B cell (primary cell): Measurements from ENCODE around the gene POMT1. TPM values are rescaled to one million over a fixed set of nuclear protein-coding genes. Genes with fewer than 3 reads are reported as not detected.

Source experiments
- ATAC-seq: fragments of 200-7000 bp; cut with Tn5 transposase; one replicate; pipeline ENCODE4 v1.10.0; 2021; ENCODE audit warnings: low read depth, mild to moderate bottlenecking, moderate number of reproducible peaks, moderate library complexity
- CTCF ChIA-PET: fragments of 350-600 bp; sonication (Branson Sonifier 250); formaldehyde crosslinking; loops from one replicate; lab custom pipeline; 2021; ENCODE audit warnings: antibody characterized with exemption, inconsistent platforms; lab: Charles Lee
- POLR2A ChIA-PET: fragments of 350-600 bp; sonication (Branson Sonifier 250); formaldehyde crosslinking; loops from one replicate; lab custom pipeline; 2021; ENCODE audit warnings: antibody characterized with exemption; lab: Charles Lee
- DNase-seq: peaks from one replicate; pipeline ENCODE4 v3.0.0; 2013
- H2AFZ ChIP-seq: 2 replicates; pipeline ENCODE4 v1.6.1; 2012; ENCODE audit warnings: mild to moderate bottlenecking, low read depth, low read length; ENCODE audit not compliant: insufficient read depth, poor library complexity, severe bottlenecking
- H3K27ac ChIP-seq, 2 donors: 1 replicate in 1 of 2; 2 replicates in 1 of 2; pipeline ENCODE4 v1.5.1; 2012 to 2013; ENCODE audit warnings: low read length in 2 of 2, mild to moderate bottlenecking in 2 of 2, moderate library complexity in 1 of 2
- H3K27me3 ChIP-seq, 4 experiments: fragments of 200-600 bp in 1 of 4; sonication (generic) in 1 of 4; replicated peaks in 1 of 4; 1 replicate in 2 of 4; 2 replicates in 2 of 4; pipeline versions ENCODE4 v1.6.1 to v1.7.0; 2013 to 2016; ENCODE audit warnings: low read length in 3 of 4, mild to moderate bottlenecking in 2 of 4, mixed read lengths in 1 of 4, moderate library complexity in 1 of 4; ENCODE audit not compliant: insufficient read depth in 4 of 4, control insufficient read depth in 3 of 4; ENCODE audit errors: control extremely low read depth in 1 of 4
- H3K36me3 ChIP-seq, 2 experiments: replicated peaks in 1 of 2; 1 replicate in 1 of 2; 2 replicates in 1 of 2; pipeline versions ENCODE4 v1.6.1 to v1.7.1; 2013; ENCODE audit warnings: low read length in 1 of 2; ENCODE audit not compliant: insufficient read depth in 2 of 2, control insufficient read depth in 1 of 2; ENCODE audit errors: control extremely low read depth in 1 of 2, extremely low read depth in 1 of 2
- H3K4me1 ChIP-seq, 2 donors: fragments of 200-600 bp in 1 of 2; sonication (generic) in 1 of 2; 1 replicate in 1 of 2; 2 replicates in 1 of 2; pipeline versions ENCODE4 v1.5.1 to v1.6.1; 2013 to 2017; ENCODE audit warnings: low read length in 2 of 2; ENCODE audit not compliant: control insufficient read depth in 2 of 2, insufficient read depth in 2 of 2
- H3K4me2 ChIP-seq: replicated peaks from 2 replicates; pipeline ENCODE3; 2012; ENCODE audit warnings: mild to moderate bottlenecking, low read depth, low read length; ENCODE audit not compliant: poor library complexity, severe bottlenecking
- H3K4me3 ChIP-seq, 5 experiments: fragments of 200-600 bp in 1 of 5; sonication (generic) in 1 of 5; 1 replicate in 3 of 5; 2 replicates in 2 of 5; pipeline versions ENCODE4 v1.5.1 to v1.7.0; 2011 to 2016; ENCODE audit warnings: low read length in 4 of 5, mild to moderate bottlenecking in 4 of 5, low read depth in 2 of 5, control low read depth in 1 of 5, moderate library complexity in 1 of 5; ENCODE audit not compliant: insufficient read depth in 1 of 5; ENCODE audit errors: control extremely low read depth in 1 of 5, extremely low read depth in 1 of 5
- H3K79me2 ChIP-seq: fragments of 200-600 bp; sonication (generic); one replicate; pipeline ENCODE4 v1.6.0; 2016; ENCODE audit warnings: low read length; ENCODE audit not compliant: control insufficient read depth, insufficient read depth
- H3K9ac ChIP-seq: fragments of 200-600 bp; sonication (generic); 2 replicates; pipeline ENCODE4 v1.6.1; 2017; ENCODE audit warnings: mild to moderate bottlenecking, low read length, moderate library complexity
- H3K9me3 ChIP-seq, 3 donors: one replicate each; pipeline versions ENCODE4 v1.6.1 to v1.7.1; 2013; ENCODE audit warnings: low read length in 2 of 3; ENCODE audit not compliant: control insufficient read depth in 2 of 3, insufficient read depth in 1 of 3; ENCODE audit errors: control extremely low read depth in 1 of 3
- H4K20me1 ChIP-seq: 2 replicates; pipeline ENCODE4 v1.6.0; 2012; ENCODE audit warnings: mild to moderate bottlenecking, low read length; ENCODE audit not compliant: insufficient read depth, control insufficient read depth, poor library complexity, severe bottlenecking
- H3K27ac Mint-ChIP-seq: one replicate; pipeline ENCODE4 v1.8.0; 2021; ENCODE audit warnings: mixed read lengths
- H3K27me3 Mint-ChIP-seq: one replicate; pipeline ENCODE4 v1.8.0; 2021; ENCODE audit warnings: mixed read lengths
- H3K4me1 Mint-ChIP-seq: one replicate; pipeline ENCODE4 v1.8.0; 2021; ENCODE audit warnings: mixed read lengths
- H3K4me3 Mint-ChIP-seq: one replicate; pipeline ENCODE4 v1.8.0; 2021; ENCODE audit warnings: mixed read lengths
- H3K9me3 Mint-ChIP-seq: one replicate; pipeline ENCODE4 v1.8.0; 2022; ENCODE audit warnings: mixed read lengths; ENCODE audit not compliant: insufficient read depth
- CTCF ChIP-seq: fragments of 200-600 bp; IDR thresholded peaks from one replicate; pipeline ENCODE4 v1.8.0; 2022; ENCODE audit warnings: antibody characterized with exemption, mild to moderate bottlenecking
- EZH2 ChIP-seq: IDR thresholded peaks from 2 replicates; pipeline ENCODE4 v1.6.1; 2012; ENCODE audit warnings: borderline replicate concordance, low read depth, mild to moderate bottlenecking, moderate library complexity, low read length; ENCODE audit not compliant: insufficient read depth, poor library complexity, severe bottlenecking
- WGBS: methylation state at CpG from one replicate; pipeline ENCODE4 v1.1.5; 2013; ENCODE audit warnings: missing lambda C conversion rate; ENCODE audit not compliant: insufficient coverage; 5-methylcytosine and 5-hydroxymethylcytosine counted together
- intact Hi-C: fragments of 100-400 bp; cut with micrococcal nuclease; formaldehyde crosslinking; loops from one replicate; pipeline ENCODE4 v1.10.0; 2022
- polyA plus RNA-seq: library from polyadenylated mRNA; depleted of rRNA; stranded (reverse); fragments of >200 nt; gene quantifications from 2 replicates; pipeline ENCODE4 v1.2.3, GENCODE V29; 2012
- total RNA-seq, 2 donors: library from RNA; stranded (reverse); fragments of 120-200 nt in 1 of 2; gene quantifications; 1 replicate in 1 of 2; 2 replicates in 1 of 2; pipeline versions ENCODE4 v1.2.3 to v1.2.4, GENCODE V29; 2013 to 2022

Gene POMT1
- total and polyA plus RNA-seq, 2 donors (not counting 1 experiment from before 2014, with no cell fraction given), result 41.9 to 42.0 TPM

DNA sequence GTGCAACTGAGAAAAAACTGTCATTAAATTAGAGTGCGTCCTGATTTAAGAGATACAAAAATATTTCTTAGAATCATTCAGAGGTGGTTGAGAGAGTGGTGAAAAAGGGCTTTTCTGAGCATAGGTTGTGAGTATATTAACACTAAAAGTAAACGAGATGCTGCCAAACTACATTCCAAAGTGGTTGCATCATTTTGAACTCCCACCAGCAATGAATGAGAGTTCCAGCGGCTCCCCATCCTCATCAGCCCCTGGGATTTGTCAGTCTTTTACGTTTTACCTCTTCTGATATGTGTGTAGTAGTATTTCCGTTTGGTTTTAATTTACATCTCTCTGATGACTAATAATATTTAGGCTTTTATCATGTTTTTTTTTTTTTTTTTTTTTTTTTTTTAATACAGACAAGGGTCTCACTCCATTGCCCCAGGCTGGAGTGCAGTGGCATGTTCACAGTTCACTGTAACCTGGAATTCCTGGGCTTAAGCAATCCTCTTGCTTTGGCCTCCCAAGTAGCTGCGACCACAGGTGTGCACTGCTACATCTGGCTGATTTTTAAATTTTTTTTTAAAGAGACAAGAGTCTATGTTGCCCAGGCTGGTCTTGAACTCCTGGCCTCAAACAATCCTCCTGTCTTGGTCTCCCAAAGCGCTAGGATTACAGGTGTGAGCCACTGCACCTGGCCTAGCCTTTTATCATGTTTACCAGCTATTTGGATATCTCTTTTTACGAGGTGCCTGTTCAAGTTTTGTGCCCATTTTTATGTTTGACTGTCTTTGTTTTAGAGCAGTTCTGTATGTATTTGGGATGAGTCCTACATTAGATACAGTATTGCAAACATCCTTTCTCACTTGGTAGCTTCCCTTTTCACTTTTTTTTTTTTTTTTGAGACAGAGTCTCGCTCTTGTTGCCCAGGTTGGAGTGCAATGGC, 59.6 kb downstream of the POMT1 start:
- Histone ChIP-seq H3K9me3 (peaks cover 0 to 18% (median 4%) of the 10 kb centered on the region in 3 donors), H3K36me3 (no peaks in the 10 kb centered on the region), H3K27me3 (no peaks in the 10 kb centered on the region), H3K27ac (no peak overlapping the region), H3K4me2 (no peak overlapping the region), H3K4me3 (no peak overlapping the region), H3K4me1 (no peaks in the 10 kb centered on the region), H3K9ac (no peak overlapping the region), H3K79me2 (no peaks in the 10 kb centered on the region), H2AFZ (no peak overlapping the region), H4K20me1 (no peaks in the 10 kb centered on the region)
- ChIA-PET CTCF (interaction anchor here (0.7 kb wide), 1 partner anchor 187 kb away, joined by 4 read pairs; no protein-coding TSS in a partner anchor), POLR2A (no interaction called here)
- no peak overlapping the region for H3K4me3 Mint-ChIP-seq
- intact Hi-C loops, result no loop called here
- ATAC-seq, result no peak
- 100% methylated on average over 2 of the region's 9 CpGs for WGBS
- H3K9me3 Mint-ChIP-seq, result no peaks in the 10 kb centered on the region
- H3K27me3 Mint-ChIP-seq, result no peaks in the 10 kb centered on the region
- H3K27ac Mint-ChIP-seq, result no peak overlapping the region
- no peak for DNase-seq
- H3K4me1 Mint-ChIP-seq, result no peaks in the 10 kb centered on the region
- no peak for TF ChIP-seq EZH2
- TF ChIP-seq CTCF, result no peak

GRCh38 chr9:131565369-131565768, 62.7 kb downstream of the POMT1 start:
- no peaks in the 10 kb centered on the region for H4K20me1 ChIP-seq
- H3K9me3 Mint-ChIP-seq, result no peaks in the 10 kb centered on the region
- H3K36me3 ChIP-seq, result peaks cover 0 to 5% of the 10 kb centered on the region in 2 experiments
- H3K27ac ChIP-seq, result no peak overlapping the region
- H3K9ac ChIP-seq, result no peak overlapping the region
- H3K4me3 ChIP-seq, result no peak overlapping the region
- H3K27me3 Mint-ChIP-seq, result no peaks in the 10 kb centered on the region
- ATAC-seq (no peak), DNase-seq (no peak)
- H3K4me1 Mint-ChIP-seq, result no peaks in the 10 kb centered on the region
- H2AFZ ChIP-seq, result no peak overlapping the region
- no CpG with 5 or more reads among the region's 5 CpGs for WGBS
- peaks cover 0 to 14% (median 4%) of the 10 kb centered on the region in 3 donors for H3K9me3 ChIP-seq
- POLR2A ChIA-PET, result interaction anchor here (0.6 to 0.8 kb wide), 2 partner anchors 65 to 85 kb away, joined by 3 to 7 read pairs; no protein-coding TSS in a partner anchor
- intact Hi-C loops, result loop anchor here (5.0 kb wide), 1 partner anchor 33 kb away; the partner anchor contains the start of gene UCK1
- no peaks in the 10 kb centered on the region for H3K4me1 ChIP-seq
- CTCF ChIA-PET, result no interaction called here
- no peaks in the 10 kb centered on the region for H3K79me2 ChIP-seq
- no peak overlapping the region for H3K27ac Mint-ChIP-seq
- no peak overlapping the region for H3K4me3 Mint-ChIP-seq
- TF ChIP-seq CTCF (no peak), EZH2 (no peak)
- H3K4me2 ChIP-seq, result no peak overlapping the region
- H3K27me3 ChIP-seq, result no peaks in the 10 kb centered on the region
